H1 (cell line): ENCODE measurements around the gene THRB. TPM values are rescaled to one million over a fixed set of nuclear protein-coding genes. Genes with fewer than 3 reads are reported as not detected.

Source experiments
- CTCF ChIA-PET: fragments of 300-600 bp; sonication (Branson Sonifier 250); formaldehyde crosslinking; loops from one replicate; lab custom pipeline; 2021; ENCODE audit not compliant: partially characterized antibody; lab: Charles Lee
- POLR2A ChIA-PET: fragments of 300-600 bp; sonication (Branson Sonifier 250); formaldehyde crosslinking; loops from one replicate; lab custom pipeline; 2021; ENCODE audit warnings: inconsistent platforms; ENCODE audit not compliant: partially characterized antibody; lab: Charles Lee
- DNase-seq, 2 experiments: peaks; one replicate each; pipeline versions ENCODE4 v3.0.0 to v3.0.0-alpha.2; 2010 to 2022; ENCODE audit warnings: low spot score in 2 of 2, low read depth in 1 of 2, mixed read lengths in 1 of 2
- FAIRE-seq: peaks from 2 replicates; lab custom pipeline; 2011; peaks lifted over from hg19 to GRCh38; lab: Jason Lieb, UNC
- H2AFZ ChIP-seq: 2 replicates; pipeline ENCODE4 v1.8.1; 2012; ENCODE audit warnings: low read length, inconsistent platforms
- H2AK5ac ChIP-seq: 2 replicates; pipeline ENCODE4 v1.6.1; 2013; ENCODE audit warnings: low read depth, low read length
- H2BK120ac ChIP-seq: replicated peaks from 2 replicates; pipeline ENCODE3; 2013; ENCODE audit warnings: low read depth, low read length, inconsistent platforms
- H2BK12ac ChIP-seq: 2 replicates; pipeline ENCODE4 v1.6.1; 2013; ENCODE audit warnings: low read depth, low read length
- H2BK15ac ChIP-seq: 2 replicates; pipeline ENCODE4 v1.6.1; 2013; ENCODE audit warnings: low read length
- H2BK20ac ChIP-seq: 2 replicates; pipeline ENCODE4 v1.6.1; 2013; ENCODE audit warnings: low read length
- H2BK5ac ChIP-seq: 2 replicates; pipeline ENCODE4 v1.6.1; 2013; ENCODE audit warnings: low read depth, low read length
- H3K14ac ChIP-seq: 2 replicates; pipeline ENCODE4 v1.6.1; 2013; ENCODE audit warnings: inconsistent platforms; ENCODE audit not compliant: insufficient read length
- H3K18ac ChIP-seq: 2 replicates; pipeline ENCODE4 v1.6.1; 2013; ENCODE audit warnings: low read length; ENCODE audit errors: extremely low read depth
- H3K23ac ChIP-seq: 2 replicates; pipeline ENCODE4 v1.6.1; 2013; ENCODE audit warnings: inconsistent platforms; ENCODE audit not compliant: insufficient read length
- H3K23me2 ChIP-seq: 2 replicates; pipeline ENCODE4 v1.6.1; 2013; ENCODE audit warnings: low read depth, low read length
- H3K27ac ChIP-seq: 2 replicates; pipeline ENCODE4 v1.6.1; 2011; ENCODE audit warnings: low read depth, low read length, inconsistent platforms
- H3K27me3 ChIP-seq, 4 experiments: replicated peaks in 1 of 4; 1 replicate in 1 of 4; 2 replicates in 3 of 4; pipeline versions ENCODE4 v1.6.1 to v1.8.1; 2011 to 2013; ENCODE audit warnings: low read length in 3 of 4, mild to moderate bottlenecking in 3 of 4, inconsistent platforms in 2 of 4, mixed read lengths in 2 of 4, moderate library complexity in 1 of 4; ENCODE audit not compliant: control insufficient read depth in 3 of 4, insufficient read depth in 3 of 4; ENCODE audit errors: extremely low read depth in 1 of 4
- H3K36me3 ChIP-seq, 4 experiments: 2 replicates each; pipeline versions ENCODE4 v1.6.1 to v1.8.1; 2011 to 2013; ENCODE audit warnings: mild to moderate bottlenecking in 4 of 4, low read length in 3 of 4, moderate library complexity in 2 of 4, control low read depth in 1 of 4, inconsistent platforms in 1 of 4; ENCODE audit not compliant: insufficient read depth in 4 of 4, control insufficient read depth in 2 of 4
- H3K4ac ChIP-seq: replicated peaks from 2 replicates; pipeline ENCODE3; 2013; ENCODE audit warnings: low read length, low read depth, mixed read lengths, inconsistent platforms; ENCODE audit not compliant: insufficient read length
- H3K4me1 ChIP-seq, 4 experiments: replicated peaks in 1 of 4; 1 replicate in 1 of 4; 2 replicates in 3 of 4; pipeline versions ENCODE4 v1.6.1 to v1.8.1; 2011 to 2013; ENCODE audit warnings: low read length in 3 of 4, inconsistent platforms in 2 of 4, mixed read lengths in 1 of 4; ENCODE audit not compliant: insufficient read depth in 4 of 4, control insufficient read depth in 3 of 4
- H3K4me2 ChIP-seq, 2 experiments: 2 replicates each; pipeline versions ENCODE4 v1.6.1 to v1.8.1; 2011 to 2013; ENCODE audit warnings: low read depth in 2 of 2, low read length in 2 of 2, control low read depth in 1 of 2, inconsistent platforms in 1 of 2, mild to moderate bottlenecking in 1 of 2; ENCODE audit not compliant: insufficient read depth in 1 of 2
- H3K4me3 ChIP-seq, 4 experiments: fragments of 200-600, 300-600 bp in 1 of 4; sonication (generic), shearing (Covaris generic), sonication (Bioruptor Twin) in 1 of 4; 2 replicates each; pipeline versions ENCODE4 v1.5.1 to v1.8.1; 2011 to 2016; ENCODE audit warnings: low read length in 4 of 4, low read depth in 3 of 4, control low read depth in 2 of 4, inconsistent platforms in 2 of 4, mild to moderate bottlenecking in 2 of 4, mixed read lengths in 1 of 4, moderate library complexity in 1 of 4; ENCODE audit not compliant: insufficient read depth in 2 of 4; ENCODE audit errors: extremely low read depth in 1 of 4
- H3K56ac ChIP-seq: replicated peaks from 2 replicates; pipeline ENCODE3; 2013; ENCODE audit warnings: low read depth, mild to moderate bottlenecking, mixed read lengths, low read length, inconsistent platforms; ENCODE audit not compliant: insufficient read length
- H3K79me1 ChIP-seq: 2 replicates; pipeline ENCODE4 v1.6.1; 2013; ENCODE audit warnings: low read depth, low read length, control low read depth
- H3K79me2 ChIP-seq, 2 experiments: 2 replicates each; pipeline versions ENCODE4 v1.6.1 to v1.8.1; 2012 to 2013; ENCODE audit warnings: low read length in 2 of 2, mild to moderate bottlenecking in 2 of 2, inconsistent platforms in 1 of 2; ENCODE audit not compliant: insufficient read depth in 2 of 2, control insufficient read depth in 1 of 2
- H3K9ac ChIP-seq, 4 experiments: replicated peaks in 1 of 4; 1 replicate in 1 of 4; 2 replicates in 3 of 4; pipeline versions ENCODE4 v1.6.1 to v1.8.1; 2011 to 2013; ENCODE audit warnings: low read depth in 3 of 4, low read length in 3 of 4, control low read depth in 2 of 4, mild to moderate bottlenecking in 2 of 4, moderate library complexity in 2 of 4, inconsistent platforms in 1 of 4; ENCODE audit errors: extremely low read depth in 1 of 4
- H3K9me3 ChIP-seq, 2 experiments: 2 replicates each; pipeline versions ENCODE4 v1.6.1 to v1.8.1; 2012 to 2013; ENCODE audit warnings: mild to moderate bottlenecking in 2 of 2, moderate library complexity in 2 of 2, control low read depth in 1 of 2, inconsistent platforms in 1 of 2, low read depth in 1 of 2, low read length in 1 of 2, mixed read lengths in 1 of 2; ENCODE audit not compliant: insufficient read depth in 2 of 2
- H4K20me1 ChIP-seq, 2 experiments: replicated peaks in 1 of 2; 2 replicates each; pipeline versions ENCODE3 to v1.8.1; 2011 to 2013; ENCODE audit warnings: inconsistent platforms in 2 of 2, low read length in 2 of 2, mild to moderate bottlenecking in 1 of 2; ENCODE audit not compliant: insufficient read depth in 2 of 2, control insufficient read depth in 1 of 2
- H4K5ac ChIP-seq: 2 replicates; pipeline ENCODE4 v1.6.1; 2013; ENCODE audit warnings: low read length, low read depth, mixed read lengths, inconsistent platforms; ENCODE audit not compliant: insufficient read length
- H4K8ac ChIP-seq: 2 replicates; pipeline ENCODE4 v1.8.0; 2013; ENCODE audit warnings: mild to moderate bottlenecking, moderate library complexity, low read length, inconsistent platforms; ENCODE audit not compliant: insufficient read depth; ENCODE audit errors: extremely low read depth
- H4K91ac ChIP-seq: replicated peaks from 2 replicates; pipeline ENCODE3; 2013; ENCODE audit warnings: low read length, mixed read lengths, inconsistent platforms; ENCODE audit not compliant: insufficient read length
- EZH2 ChIP-seq: fragments of 200-600 bp; sonication (generic); IDR thresholded peaks from 2 replicates; pipeline ENCODE4 v1.7.1; 2012; ENCODE audit warnings: low read depth, mild to moderate bottlenecking, moderate library complexity, low read length, inconsistent platforms; ENCODE audit not compliant: severe bottlenecking
- PHF8 ChIP-seq: fragments of 200-600 bp; sonication (generic); conservative IDR thresholded peaks from 2 replicates; pipeline ENCODE4 v1.7.1; 2012; ENCODE audit warnings: low read depth, mild to moderate bottlenecking, inconsistent platforms, low read length, moderate library complexity
- RAD21 ChIP-seq, 2 experiments: IDR thresholded peaks in 1 of 2; conservative IDR thresholded peaks in 1 of 2; 2 replicates each; pipeline ENCODE4 v1.6.1; 2011; ENCODE audit warnings: low read depth in 2 of 2, low read length in 2 of 2, improper control_type of control experiment in 1 of 2, inconsistent platforms in 1 of 2, mild to moderate bottlenecking in 1 of 2, moderate library complexity in 1 of 2
- SIN3A ChIP-seq, 2 experiments: IDR thresholded peaks in 1 of 2; conservative IDR thresholded peaks in 1 of 2; 2 replicates each; pipeline ENCODE4 v1.6.1; 2011 to 2012; ENCODE audit warnings: low read length in 2 of 2, improper control_type of control experiment in 1 of 2, low read depth in 1 of 2, mild to moderate bottlenecking in 1 of 2
- SIRT6 ChIP-seq: IDR thresholded peaks from one replicate; pipeline ENCODE4 v1.7.1; 2012; ENCODE audit warnings: low read length, inconsistent platforms
- SP4 ChIP-seq: IDR thresholded peaks from 2 replicates; pipeline ENCODE4 v1.6.1; 2012; ENCODE audit warnings: low read length, inconsistent platforms
- TBP ChIP-seq: IDR thresholded peaks from 2 replicates; pipeline ENCODE4 v1.6.1; 2011; ENCODE audit warnings: low read depth, low read length, improper control_type of control experiment
- ZNF274 ChIP-seq: IDR thresholded peaks from 2 replicates; pipeline ENCODE4 v1.7.0; 2012; ENCODE audit warnings: low read length, borderline replicate concordance; ENCODE audit errors: extremely low read depth
- WGBS, 2 experiments: shearing (Covaris generic) in 1 of 2; methylation state at CpG; one replicate each; pipeline versions ENCODE4 v1.1.6 to v1.1.7; 2013 to 2015; ENCODE audit warnings: low lambda C conversion rate in 2 of 2, mixed read lengths in 2 of 2, inconsistent platforms in 1 of 2, low coverage in 1 of 2, missing lambda C conversion rate in 1 of 2; ENCODE audit not compliant: insufficient replicate concordance in 2 of 2, insufficient coverage in 1 of 2, insufficient read length in 1 of 2; ENCODE audit errors: extremely low coverage in 1 of 2, missing lambda C conversion rate in 1 of 2; 5-methylcytosine and 5-hydroxymethylcytosine counted together
- polyA plus RNA-seq, 7 experiments: library from polyadenylated mRNA; depleted of rRNA in 3 of 7; stranded (reverse) in 5 of 7; unstranded in 2 of 7; fragments of >200 nt in 5 of 7; fragments of 200-250 nt in 2 of 7; gene quantifications; 1 replicate in 5 of 7; 2 replicates in 1 of 7; 4 replicates in 1 of 7; pipeline versions ENCODE4 v1.2.1 to v1.2.3, GENCODE V29; 2011 to 2013; ENCODE audit warnings: missing spikeins in 2 of 7, mixed read lengths in 2 of 7
- total RNA-seq: library from RNA; stranded (reverse); fragmentation: NEBNext Ultra II Directional; extraction: Animal tissue kit (Norgen Biotek cat#: 25700); gene quantifications from 2 replicates; pipeline ENCODE4 v1.2.1, GENCODE V29; 2021

Gene THRB
- total and polyA plus RNA-seq, 2 of the 8 experiments (the other 6 are each of a cell fraction or from before 2014, with no cell fraction given): 0.98 to 3.9 TPM

- no peak overlapping the region for H3K14ac ChIP-seq
- H3K4ac ChIP-seq: no peak overlapping the region
- H3K9ac ChIP-seq: no peak overlapping the region
- no peak overlapping the region for H4K5ac ChIP-seq
- no peak overlapping the region for H3K56ac ChIP-seq
- ChIA-PET POLR2A (interaction anchor here (1.6 kb wide), 1 partner anchor 11 kb away, joined by 4 read pairs; no protein-coding TSS in a partner anchor), CTCF (interaction anchor here (0.5 to 0.7 kb wide), 4 partner anchors 46 to 202 kb away, joined by 3 read pairs; no protein-coding TSS in a partner anchor)
- H3K79me2 ChIP-seq: no peaks in the 10 kb centered on the region; a peak in 1 of 4 replicates
- H4K8ac ChIP-seq: no peak overlapping the region
- no peaks in the 10 kb centered on the region for H3K36me3 ChIP-seq
- no peaks in the 10 kb centered on the region for H3K79me1 ChIP-seq
- no peak overlapping the region for H4K91ac ChIP-seq
- H3K23ac ChIP-seq: no peak overlapping the region
- 88% methylated on average over 3 of the region's 5 CpGs; no CpG with 5 or more reads in 1 of the 2 experiments for WGBS, 2 experiments
- H3K27ac ChIP-seq: no peak overlapping the region
- peaks cover 0 to 3% of the 10 kb centered on the region in 2 experiments; a peak in 1 of 4 replicates for H3K9me3 ChIP-seq
- DNase-seq (no peak), FAIRE-seq (no peak)
- H2BK120ac ChIP-seq: no peak overlapping the region
- H3K18ac ChIP-seq: no peak overlapping the region
- no peak overlapping the region for H3K4me3 ChIP-seq
- no peak overlapping the region for H2BK20ac ChIP-seq
- TF ChIP-seq EZH2 (no peak), SIRT6 (no peak), RAD21 (IDR thresholded peaks at IDR 0.05 in 1 of 2, conservative IDR thresholded peaks at IDR 0.05 in 1 of 2; ENCODE audit: low read depth in 2 of 2, low read length in 2 of 2) (no peak), TBP (no peak), SIN3A (conservative IDR thresholded peaks at IDR 0.05 in 1 of 2, IDR thresholded peaks at IDR 0.05 in 1 of 2; ENCODE audit: low read depth in 1 of 2, low read length in 2 of 2) (no peak), PHF8 (no peak), SP4 (no peak), ZNF274 (no peak)
- H2AFZ ChIP-seq: no peak overlapping the region
- H3K4me2 ChIP-seq: no peak overlapping the region
- no peak overlapping the region for H2BK5ac ChIP-seq
- H4K20me1 ChIP-seq: no peaks in the 10 kb centered on the region
- H2BK12ac ChIP-seq: no peak overlapping the region
- H2AK5ac ChIP-seq: no peak overlapping the region
- peaks cover 3% of the 10 kb centered on the region; the same call in 1 of the 2 replicates for H3K23me2 ChIP-seq
- H3K4me1 ChIP-seq: peaks cover 0 to 11% (median 3%) of the 10 kb centered on the region in 4 experiments; a peak in 3 of 7 replicates
- peaks cover 0 to 5% (median 1%) of the 10 kb centered on the region in 4 experiments; a peak in 3 of 7 replicates for H3K27me3 ChIP-seq
- no peak overlapping the region for H2BK15ac ChIP-seq
Observed at GRCh38 chr3:24481193-24481592, 13.5 kb downstream of the THRB start.
